GM18951 (cell line): Measurements from ENCODE around the gene SFXN3.

Experiments
- POLR2A ChIP-seq: IDR thresholded peaks from 4 replicates; pipeline ENCODE4 v1.6.1; 2011; ENCODE audit warnings: mild to moderate bottlenecking; ENCODE audit not compliant: insufficient read length, insufficient read depth; ENCODE audit errors: extremely low read depth
- in situ Hi-C: fragments of 300-500 bp; cut with MboI; formaldehyde crosslinking; loops from one replicate; pipeline ENCODE4 v1.12.0; 2022; ENCODE audit warnings: low sequenced_read_pairs, mixed read lengths, inconsistent platforms; ENCODE audit not compliant: unreplicated experiment

The SFXN3 gene

DNA sequence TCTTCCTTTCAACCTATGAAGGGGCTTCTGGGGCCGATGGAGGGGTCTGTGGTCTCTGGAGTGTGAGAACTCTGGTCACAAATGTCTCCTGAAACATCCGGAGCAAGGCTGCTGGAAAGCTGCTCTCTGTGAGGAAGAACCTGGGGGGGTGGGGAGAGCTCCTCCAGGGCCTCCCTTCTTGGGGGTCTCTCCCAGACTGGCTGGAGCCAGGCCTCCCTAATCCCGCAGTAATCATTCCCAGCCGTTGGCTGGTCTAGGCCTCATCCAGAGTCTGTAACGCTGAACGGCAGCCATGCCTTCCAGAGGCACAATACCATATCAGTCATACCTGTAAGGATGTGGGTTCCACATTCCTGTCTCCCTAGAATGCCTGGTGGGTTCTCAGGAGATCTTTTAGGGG, 35.9 kb upstream of the SFXN3 start:
- no peak for TF ChIP-seq POLR2A

DNA sequence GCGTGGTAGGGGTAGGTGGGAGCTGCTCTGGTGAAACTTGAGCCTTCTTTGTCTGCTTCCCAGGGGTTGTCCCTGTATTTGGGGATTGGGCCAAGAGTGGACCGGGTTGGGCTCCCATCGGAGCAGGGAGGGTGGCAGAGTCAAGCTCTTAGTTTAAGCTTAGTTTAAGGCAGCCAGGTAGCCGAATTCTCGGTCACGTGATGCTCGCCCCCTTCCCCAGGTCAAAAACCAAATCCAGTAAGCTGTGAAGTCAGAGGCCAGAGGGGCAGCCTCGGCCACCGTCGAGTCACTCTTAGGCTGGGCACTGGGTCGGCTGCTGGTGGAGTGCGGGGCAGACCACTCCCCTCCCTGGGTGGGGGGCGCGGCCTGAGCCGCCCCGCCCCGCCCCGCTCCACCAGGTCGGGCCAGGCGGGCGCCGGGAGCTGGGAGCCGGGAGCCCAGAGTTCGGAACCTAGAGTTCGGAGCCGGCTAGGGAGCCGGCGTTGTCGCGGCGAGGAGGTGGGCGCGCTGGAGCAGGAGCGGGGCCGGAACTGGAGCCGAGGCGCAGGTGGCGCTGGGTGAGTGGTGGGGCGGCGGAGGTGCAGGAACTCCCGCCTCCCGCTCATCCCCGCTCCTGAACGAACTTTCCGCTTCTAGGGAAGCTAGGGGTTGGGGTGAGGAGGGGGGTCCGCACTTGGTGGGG, 34.2 kb upstream of the SFXN3 start:
- in situ Hi-C loops = no loop called here
- peak; percentile 48 for TF ChIP-seq POLR2A

More for the DNA sequence above, 35.9 kb upstream of the SFXN3 start:
- in situ Hi-C loops = no loop called here

DNA sequence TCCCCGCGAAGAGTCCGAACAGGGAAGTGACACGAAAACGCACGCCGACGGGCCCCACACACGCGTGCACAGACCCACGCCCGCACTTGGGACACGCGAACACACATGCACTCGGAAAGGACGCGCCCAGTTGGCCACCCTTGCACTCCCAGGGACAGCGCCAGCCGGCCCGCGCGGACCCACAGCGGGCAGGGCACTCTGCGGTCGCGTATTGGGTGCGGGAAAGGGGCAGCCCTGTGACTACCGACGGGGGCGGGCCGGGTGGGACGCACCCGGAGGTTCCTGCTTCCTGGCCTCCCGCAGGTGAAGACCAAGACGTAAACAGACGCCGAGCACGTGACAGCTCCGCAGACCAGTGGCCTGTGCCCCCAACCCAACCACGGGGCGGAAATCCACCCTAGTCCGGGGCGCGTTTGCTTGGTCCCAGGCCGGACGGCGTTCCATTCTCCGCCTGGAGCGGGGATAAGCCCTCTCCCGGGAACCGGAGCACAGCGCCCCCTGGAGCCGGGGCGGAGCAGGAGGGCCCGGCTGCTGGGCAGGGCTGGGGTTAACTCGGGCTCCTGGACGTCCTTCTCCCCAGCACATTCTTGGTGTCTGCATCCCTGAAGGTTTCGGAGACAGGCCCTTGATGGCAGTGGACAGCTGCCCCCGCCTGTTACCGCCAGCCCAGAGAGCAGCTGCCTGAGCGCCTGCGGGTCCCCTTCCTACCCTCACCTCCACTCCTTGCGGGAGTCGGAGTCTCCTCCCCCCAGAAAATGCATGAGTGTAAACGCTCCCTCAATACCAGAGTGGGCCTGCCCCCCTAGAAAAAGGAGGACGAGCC, 33.5 kb upstream of the SFXN3 start:
- TF ChIP-seq POLR2A = peak; percentile 49
- in situ Hi-C loops = no loop called here

DNA sequence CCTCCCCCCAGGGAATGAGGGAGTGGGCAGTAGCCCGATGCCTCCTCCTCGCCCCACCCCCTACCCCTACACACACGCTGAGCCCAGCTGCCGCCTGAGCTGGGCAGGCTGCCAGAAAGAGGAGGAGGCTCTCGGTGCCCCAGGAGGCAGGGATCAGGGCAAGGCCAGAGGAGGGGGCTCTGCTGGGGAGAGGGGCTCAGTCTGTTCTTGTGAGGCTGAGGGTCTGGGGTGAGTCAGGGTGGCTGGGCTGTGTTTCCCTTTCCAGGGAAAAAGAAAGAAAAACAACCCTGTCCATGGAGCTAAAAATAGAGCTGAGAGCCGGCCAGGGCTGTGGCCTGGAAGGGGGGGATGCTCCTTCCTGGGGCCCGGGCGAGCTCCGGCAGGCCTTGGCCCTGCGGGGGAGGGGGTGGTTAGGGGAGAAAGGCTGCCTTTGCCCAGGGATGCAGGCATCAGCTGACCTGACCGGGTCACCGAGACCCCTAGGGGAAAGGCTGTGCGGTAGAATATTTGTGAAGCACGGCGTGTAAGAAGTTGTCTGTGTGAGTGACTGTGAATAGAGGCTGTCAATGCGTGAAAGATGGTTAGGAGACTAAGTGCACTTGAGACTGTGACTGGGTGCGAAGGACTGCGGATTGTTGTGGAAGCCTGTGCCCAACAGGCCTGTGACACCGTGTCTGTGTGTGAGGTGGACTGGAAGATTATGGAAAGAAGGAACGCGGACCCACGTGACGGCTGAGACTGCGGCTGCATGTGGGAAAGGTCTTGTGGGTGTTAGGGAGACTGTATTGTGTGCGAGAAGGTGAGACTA, 32.6 kb upstream of the SFXN3 start:
- no peak for TF ChIP-seq POLR2A
- in situ Hi-C loops = no loop called here

DNA sequence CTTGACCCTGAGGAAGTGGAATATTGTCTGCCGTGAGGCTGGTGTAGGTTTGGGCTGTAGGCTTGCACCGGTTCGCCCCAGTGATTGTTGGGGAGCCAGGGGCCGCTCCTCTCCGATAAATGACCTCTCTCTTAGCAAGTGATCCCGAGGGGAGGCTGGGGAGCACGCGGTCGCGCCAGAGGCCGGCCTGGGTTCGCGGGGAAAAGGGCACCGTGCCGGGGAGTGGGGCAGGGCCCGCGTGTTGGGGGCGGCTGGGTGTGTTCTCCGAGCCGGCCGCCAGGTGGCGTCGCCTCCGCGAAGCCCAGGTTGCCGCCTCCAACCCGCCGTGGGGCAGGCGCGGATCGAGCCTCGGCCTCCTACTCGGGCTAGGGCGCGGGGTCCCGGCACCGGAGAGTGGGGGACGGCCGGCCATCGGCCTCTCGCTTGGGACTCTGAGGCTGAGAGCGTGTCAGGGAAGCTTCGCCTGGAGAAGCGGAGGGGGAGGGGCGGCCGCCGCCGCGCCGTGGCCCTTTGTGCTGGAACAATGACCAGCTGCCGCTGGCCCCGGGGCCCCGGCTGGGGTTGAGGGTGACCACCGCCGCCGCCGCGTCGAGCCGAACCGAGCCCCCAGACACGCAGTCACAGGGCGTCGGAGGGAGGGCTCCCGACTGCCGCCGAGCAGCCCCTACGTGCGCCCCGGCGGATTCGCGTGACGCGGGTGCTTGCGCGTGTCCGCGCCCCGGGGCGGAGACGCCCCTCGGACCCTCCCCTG, 31.9 kb upstream of the SFXN3 start:
- in situ Hi-C loops = no loop called here
- TF ChIP-seq POLR2A = peak; percentile 40

DNA sequence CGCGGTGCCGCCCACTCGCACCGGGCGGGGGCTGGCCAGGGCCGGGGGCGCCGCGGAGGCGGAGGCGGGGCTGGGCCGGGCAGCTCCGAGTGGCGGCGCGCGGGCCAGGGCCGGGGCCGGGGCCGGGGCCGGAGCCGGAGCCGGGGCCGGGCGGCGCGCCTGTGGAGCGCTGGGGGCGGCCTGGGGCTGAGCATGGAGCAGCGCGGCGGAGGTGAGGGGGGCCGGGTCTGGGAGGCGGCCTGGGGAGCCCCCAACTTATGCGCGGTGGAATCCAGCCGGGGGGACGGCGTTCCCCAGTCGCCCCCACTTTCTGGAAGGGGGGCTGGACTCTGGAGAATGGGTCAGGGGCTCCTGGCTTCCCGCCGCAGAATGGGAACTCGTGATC, 31.3 kb upstream of the SFXN3 start, which contains the start of gene LZTS2:
LZTS2 (plus strand) TSS at position 67 of the 385 bp plus-strand sequence. CDS start 2,731 bp downstream, outside the sequence.
- TF ChIP-seq POLR2A = no peak
- in situ Hi-C loops = no loop called here

DNA sequence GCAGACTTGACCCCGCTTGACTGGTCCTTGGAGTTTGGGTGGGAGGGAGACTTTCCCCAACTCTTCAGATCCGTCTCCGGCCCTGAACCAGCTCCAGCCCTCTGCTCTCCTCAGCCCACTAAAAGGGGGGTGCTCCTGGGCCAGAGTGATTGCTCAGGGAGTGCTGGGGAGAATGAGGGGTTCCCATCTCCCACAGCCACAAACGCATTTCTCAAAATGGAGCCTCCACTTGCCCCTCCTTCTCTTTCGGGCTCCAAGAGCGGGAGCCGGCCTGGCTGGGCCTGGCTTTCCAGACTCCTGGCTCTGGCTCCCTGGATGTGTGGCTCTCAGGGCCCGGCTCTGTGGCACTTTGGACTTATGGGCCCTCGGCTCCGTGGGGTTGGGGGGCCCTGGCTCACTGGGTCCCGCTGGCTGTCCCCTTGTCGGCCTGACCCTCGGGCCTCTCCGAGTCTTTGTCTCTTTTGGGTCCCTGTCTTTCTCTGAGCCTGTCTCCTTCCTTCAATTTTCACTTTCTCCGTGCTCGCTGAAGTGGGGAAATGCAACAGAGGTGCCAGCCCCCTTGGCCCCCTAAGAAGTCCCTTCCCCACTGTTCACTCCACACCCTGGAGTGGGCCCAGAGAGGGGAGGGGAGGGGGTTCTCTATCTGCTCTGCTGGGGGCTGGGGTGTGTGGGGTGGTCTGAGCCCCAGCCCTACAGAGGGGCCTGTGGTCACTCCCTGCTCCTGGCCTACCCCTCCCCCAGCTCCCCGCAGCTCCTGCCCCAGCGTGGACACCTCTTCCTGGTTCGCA, 30.7 kb upstream of the SFXN3 start:
- TF ChIP-seq POLR2A = no peak

DNA sequence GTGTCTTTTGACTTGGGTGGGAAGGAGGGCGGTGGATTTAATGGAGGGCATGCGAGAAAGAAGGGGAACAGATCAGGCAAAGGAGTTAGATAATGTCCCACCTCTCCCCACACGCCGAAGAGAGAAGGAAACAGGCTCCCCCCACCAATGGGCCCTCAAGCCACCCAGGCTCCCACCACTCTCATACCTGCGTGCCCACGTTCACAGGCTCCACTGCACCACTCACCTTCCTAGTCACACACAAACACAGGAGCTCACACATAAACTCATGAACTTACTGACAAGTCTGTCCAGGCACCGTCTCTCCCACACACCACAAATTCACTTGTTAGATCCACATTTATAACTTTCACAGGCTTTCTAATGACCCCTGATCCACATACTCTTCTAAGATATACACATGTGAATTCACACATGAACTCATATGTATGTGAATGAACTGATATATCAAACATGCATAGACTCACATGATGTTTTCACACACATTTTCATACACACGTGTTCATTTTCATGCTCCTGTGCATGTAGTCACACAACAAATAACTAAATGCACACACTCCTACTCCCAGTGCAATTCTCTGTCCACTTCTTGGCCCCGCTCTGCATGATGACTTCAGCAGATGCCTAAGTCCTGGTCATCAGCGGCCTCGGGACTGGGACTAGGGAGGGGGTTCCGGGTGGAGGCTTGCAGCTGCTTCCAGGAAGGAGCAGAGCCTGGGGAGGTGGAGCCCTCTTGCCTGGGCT, 29.9 kb upstream of the SFXN3 start:
- in situ Hi-C loops = no loop called here

More for the DNA sequence above, 30.7 kb upstream of the SFXN3 start:
- in situ Hi-C loops = no loop called here

DNA sequence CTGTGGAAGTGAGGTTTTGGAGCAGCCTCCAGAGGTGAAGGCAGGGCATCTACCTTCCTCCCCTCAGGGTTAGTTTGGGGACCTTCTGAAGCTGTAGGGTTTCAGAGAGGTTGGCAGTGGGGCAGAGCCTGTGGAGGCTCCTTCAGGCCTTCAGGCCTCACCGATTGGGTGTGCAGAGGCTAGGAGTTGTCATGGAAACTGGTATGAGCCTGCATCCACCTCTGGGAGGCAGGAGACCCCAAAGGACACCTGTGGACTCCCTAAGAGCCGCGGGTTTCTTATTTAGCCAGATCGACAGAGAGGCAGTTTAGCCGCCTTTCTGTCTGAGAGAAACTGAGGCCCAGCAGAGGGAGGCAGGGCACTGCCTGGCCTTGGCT, 29.4 kb upstream of the SFXN3 start:
- no peak for TF ChIP-seq POLR2A
- in situ Hi-C loops = no loop called here

More for the DNA sequence above, 29.9 kb upstream of the SFXN3 start:
- TF ChIP-seq POLR2A = no peak

DNA sequence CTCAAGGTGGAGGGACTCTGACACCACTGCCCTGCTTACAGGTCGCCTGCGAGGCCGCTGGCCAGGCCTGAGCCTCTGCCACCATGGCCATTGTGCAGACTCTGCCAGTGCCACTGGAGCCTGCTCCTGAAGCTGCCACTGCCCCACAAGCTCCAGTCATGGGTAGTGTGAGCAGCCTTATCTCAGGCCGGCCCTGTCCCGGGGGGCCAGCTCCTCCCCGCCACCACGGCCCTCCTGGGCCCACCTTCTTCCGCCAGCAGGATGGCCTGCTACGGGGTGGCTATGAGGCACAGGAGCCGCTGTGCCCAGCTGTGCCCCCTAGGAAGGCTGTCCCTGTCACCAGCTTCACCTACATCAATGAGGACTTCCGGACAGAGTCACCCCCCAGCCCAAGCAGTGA, 28.6 kb upstream of the SFXN3 start:
- no peak for TF ChIP-seq POLR2A
- in situ Hi-C loops = no loop called here

DNA sequence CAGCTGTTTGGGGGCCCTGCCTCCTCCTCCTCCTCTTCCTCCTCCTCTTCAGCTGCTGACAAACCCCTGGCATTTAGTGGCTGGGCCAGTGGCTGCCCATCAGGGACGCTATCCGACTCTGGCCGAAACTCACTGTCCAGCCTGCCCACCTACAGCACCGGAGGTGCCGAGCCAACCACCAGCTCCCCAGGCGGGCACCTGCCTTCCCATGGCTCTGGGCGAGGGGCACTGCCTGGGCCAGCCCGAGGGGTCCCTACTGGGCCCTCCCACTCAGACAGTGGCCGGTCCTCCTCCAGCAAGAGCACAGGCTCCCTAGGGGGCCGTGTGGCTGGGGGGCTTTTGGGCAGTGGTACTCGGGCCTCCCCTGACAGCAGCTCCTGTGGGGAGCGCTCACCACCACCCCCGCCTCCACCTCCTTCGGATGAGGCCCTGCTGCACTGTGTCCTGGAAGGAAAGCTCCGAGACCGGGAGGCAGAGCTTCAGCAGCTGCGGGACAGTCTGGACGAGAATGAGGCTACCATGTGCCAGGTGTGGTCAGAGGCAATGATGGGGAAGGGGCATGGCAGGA, 27.3 kb upstream of the SFXN3 start:
- in situ Hi-C loops = no loop called here
- no peak for TF ChIP-seq POLR2A
